K562 (cell line): Measurements from ENCODE around the gene OVCA2. TPM values are rescaled to one million over a fixed set of nuclear protein-coding genes. Genes with fewer than 3 reads are reported as not detected.

Experiments
- ATAC-seq: fragments of 200-7000 bp; cut with Tn5 transposase; 3 replicates; pipeline ENCODE4 v1.9.1; 2020; ENCODE audit warnings: moderate library complexity
- BruUV-seq: library from RNA; stranded (reverse); fragments of 400-500 nt; replicated peaks from 2 replicates; lab custom pipeline; 2021; lab: Mats Ljungman, UMichigan
- CTCF ChIA-PET: fragments of 300-600 bp; formaldehyde crosslinking; extraction: SDS; loops from one replicate; lab custom pipeline; 2021; ENCODE audit warnings: low intra/inter-chr PET ratio; lab: Yijun Ruan, JAX
- POLR2A ChIA-PET: fragments of 300-600, 350-650 bp; sonication (Branson Sonifier 250); formaldehyde crosslinking; extraction: SDS; loops from one replicate; lab custom pipeline; 2021; ENCODE audit warnings: antibody characterized with exemption, inconsistent platforms; lab: Yijun Ruan, JAX
- DNase-seq, 4 experiments: peaks; one replicate each; pipeline versions ENCODE4 v3.0.0 to v3.0.0-alpha.2; 2011 to 2018; ENCODE audit warnings: low spot score in 3 of 4, mixed read lengths in 3 of 4; ENCODE audit errors: extremely low read depth in 1 of 4
- FAIRE-seq: peaks from 2 replicates; lab custom pipeline; 2011; peaks lifted over from hg19 to GRCh38; lab: Jason Lieb, UNC
- H2AFZ ChIP-seq: 2 replicates; pipeline ENCODE4 v1.6.0; 2011; ENCODE audit warnings: low read depth, low read length, control low read depth, inconsistent platforms
- H3K27ac ChIP-seq: fragments of 200-600 bp; 3 replicates; pipeline ENCODE4 v1.8.0; 2011; ENCODE audit warnings: low read depth, mild to moderate bottlenecking, control low read depth, inconsistent platforms, low read length, moderate library complexity, mixed read lengths; ENCODE audit errors: extremely low read depth
- H3K27me3 ChIP-seq, 2 experiments: fragments of 300-600 bp in 1 of 2; 2 replicates in 1 of 2; 3 replicates in 1 of 2; pipeline versions ENCODE4 v1.6.0 to v1.8.0; 2011; ENCODE audit warnings: inconsistent platforms in 2 of 2, low read length in 2 of 2, mild to moderate bottlenecking in 1 of 2, mixed read lengths in 1 of 2, moderate library complexity in 1 of 2; ENCODE audit not compliant: control insufficient read depth in 2 of 2, insufficient read depth in 2 of 2
- H3K36me3 ChIP-seq: fragments of 300-600 bp; 3 replicates; pipeline ENCODE4 v1.8.0; 2011; ENCODE audit warnings: mild to moderate bottlenecking, low read length, inconsistent platforms; ENCODE audit not compliant: control insufficient read depth, insufficient read depth
- H3K4me1 ChIP-seq, 2 experiments: fragments of 200-600 bp in 1 of 2; replicated peaks in 1 of 2; 2 replicates in 1 of 2; 3 replicates in 1 of 2; pipeline versions ENCODE4 v1.5.1 to v1.8.0; 2011; ENCODE audit warnings: inconsistent platforms in 2 of 2, low read length in 2 of 2, mild to moderate bottlenecking in 1 of 2, mixed read lengths in 1 of 2, moderate library complexity in 1 of 2; ENCODE audit not compliant: control insufficient read depth in 2 of 2, insufficient read depth in 2 of 2
- H3K4me2 ChIP-seq: 2 replicates; pipeline ENCODE4 v1.6.1; 2011; ENCODE audit warnings: low read length, control low read depth, inconsistent platforms, mixed read lengths; ENCODE audit not compliant: insufficient read depth
- H3K4me3 ChIP-seq: fragments of 200-600 bp; sonication (generic), shearing (Covaris generic); 2 replicates; pipeline ENCODE4 v1.5.1; 2016; ENCODE audit warnings: control low read depth, inconsistent platforms
- H3K79me2 ChIP-seq: fragments of 200-600 bp; 3 replicates; pipeline ENCODE4 v1.8.0; 2011; ENCODE audit warnings: low read length, inconsistent platforms; ENCODE audit not compliant: control insufficient read depth, insufficient read depth
- H3K9ac ChIP-seq, 2 experiments: 2 replicates each; pipeline versions ENCODE4 v1.6.0 to v1.6.1; 2011; ENCODE audit warnings: low read depth in 2 of 2, low read length in 2 of 2, control low read depth in 1 of 2, inconsistent platforms in 1 of 2, mild to moderate bottlenecking in 1 of 2, mixed read lengths in 1 of 2; ENCODE audit not compliant: insufficient read depth in 1 of 2
- H3K9me1 ChIP-seq: one replicate; pipeline ENCODE4 v1.6.0; 2011; ENCODE audit warnings: inconsistent platforms, mild to moderate bottlenecking, low read length, moderate library complexity; ENCODE audit not compliant: control insufficient read depth, insufficient read depth
- H3K9me3 ChIP-seq: replicated peaks from 2 replicates; pipeline ENCODE4 v1.5.1; 2011; ENCODE audit warnings: low read depth, low read length, inconsistent platforms; ENCODE audit not compliant: control insufficient read depth, insufficient read depth
- H4K20me1 ChIP-seq: replicated peaks from 2 replicates; pipeline ENCODE4 v1.6.1; 2011; ENCODE audit warnings: low read length, inconsistent platforms, mixed read lengths; ENCODE audit not compliant: control insufficient read depth, insufficient read depth
- FUS ChIP-seq: fragments of 200-400 bp; formaldehyde crosslinking; optimal IDR thresholded peaks from 2 replicates; pipeline ENCODE3; 2017; ENCODE audit warnings: low read depth, low read length
- GATA2 ChIP-seq: sonication (generic); formaldehyde crosslinking; IDR thresholded peaks from 2 replicates; pipeline ENCODE4 v1.4.0; 2020; ENCODE audit warnings: mild to moderate bottlenecking, missing genetic modification reagents
- HDAC8 ChIP-seq: fragments of 450-650 bp; IDR thresholded peaks from 2 replicates; pipeline ENCODE4 v1.6.1; 2016; ENCODE audit warnings: mild to moderate bottlenecking, missing genetic modification characterization, moderate library complexity, missing compliant biosample characterization
- HNRNPK ChIP-seq: fragments of 200-400 bp; formaldehyde crosslinking; IDR thresholded peaks from one replicate; pipeline ENCODE4 v1.6.1; 2018; ENCODE audit warnings: mild to moderate bottlenecking, low read depth, low read length; ENCODE audit not compliant: poor library complexity, severe bottlenecking
- KLF16 ChIP-seq: IDR thresholded peaks from 2 replicates; pipeline ENCODE4 v1.6.1; 2016; ENCODE audit warnings: antibody characterized with exemption
- SOX6 ChIP-seq: fragments of 450-650 bp; IDR thresholded peaks from 2 replicates; pipeline ENCODE4 v1.6.1; 2014; ENCODE audit warnings: mild to moderate bottlenecking
- WGBS: fragments of 100-300 bp; shearing (Covaris generic); methylation state at CpG from one replicate; pipeline ENCODE4 v1.1.6; 2016; ENCODE audit warnings: low coverage, mixed read lengths; ENCODE audit not compliant: insufficient coverage; ENCODE audit errors: missing lambda C conversion rate; 5-methylcytosine and 5-hydroxymethylcytosine counted together
- in situ Hi-C: fragments of 300-500 bp; cut with MboI; formaldehyde crosslinking; loops from 4 replicates; pipeline ENCODE4 v1.15.0; 2018; ENCODE audit warnings: inconsistent platforms, mixed read lengths
- intact Hi-C: fragments of 100-400 bp; cut with micrococcal nuclease; formaldehyde crosslinking; loops from 2 replicates; pipeline ENCODE4 v1.14.2; 2022
- polyA plus RNA-seq, 8 experiments: library from polyadenylated mRNA; depleted of rRNA in 4 of 8; stranded (reverse) in 5 of 8; unstranded in 3 of 8; fragments of >200 nt; fragmentation: Nextera tagmentation in 2 of 8; fragmentation: Illumina TruSeq in 1 of 8; extraction: Ambion mirVana in 2 of 8; extraction: Trizol in 1 of 8; gene quantifications; 2 replicates each; pipeline versions ENCODE4 v1.2.1 to v1.2.3, GENCODE V29; 2011 to 2014; ENCODE audit warnings: inconsistent platforms in 1 of 8, missing spikeins in 1 of 8
- total RNA-seq, 7 experiments: library from RNA; depleted of rRNA in 6 of 7; stranded (reverse); fragments of >200 nt in 6 of 7; fragmentation: Illumina TruSeq in 2 of 7; extraction: Trizol in 2 of 7; gene quantifications; 2 replicates each; pipeline versions ENCODE4 v1.2.1 to v1.2.3, GENCODE V29; 2011 to 2021; ENCODE audit warnings: low replicate concordance in 1 of 7

The OVCA2 gene
- total and polyA plus RNA-seq, 9 of the 15 experiments (the other 6 are each of a cell fraction or from before 2014, with no cell fraction given): 3.0 to 23.7 (median 14.1) TPM

DNA sequence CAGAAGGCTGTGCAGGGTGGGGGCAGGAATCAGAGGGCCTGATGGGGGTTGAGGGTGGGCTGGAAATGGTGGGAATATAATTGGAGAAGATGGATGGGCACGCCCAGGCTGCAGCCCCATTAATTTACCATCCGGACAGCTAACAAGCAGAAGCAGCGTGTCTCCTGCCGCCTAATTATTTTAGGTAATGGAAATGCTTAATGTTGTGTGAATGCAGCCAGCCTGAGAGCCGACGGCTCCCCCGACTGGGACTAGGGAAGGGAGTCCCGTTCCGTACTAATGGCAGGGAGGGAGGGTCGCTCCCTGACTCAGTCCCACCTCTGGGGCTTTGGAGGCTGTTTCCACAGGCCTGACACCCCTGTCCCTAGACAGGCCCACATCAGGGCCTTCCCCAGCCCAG is 4.7 kb upstream of the OVCA2 start:
- Histone ChIP-seq H3K36me3 (peaks cover 30% of the 10 kb centered on the region; the same call in 2 of the 3 replicates), H4K20me1 (no peaks in the 10 kb centered on the region), H3K9me1 (no peaks in the 10 kb centered on the region), H3K27me3 (no peaks in the 10 kb centered on the region), H3K79me2 (peaks cover 2% of the 10 kb centered on the region; the same call in 2 of the 3 replicates), H3K4me1 (peaks cover 0 to 11% of the 10 kb centered on the region in 2 experiments; a peak in 3 of 5 replicates), H3K27ac (no peak overlapping the region), H2AFZ (no peak overlapping the region), H3K9me3 (no peaks in the 10 kb centered on the region), H3K4me3 (no peak overlapping the region), H3K9ac (no peak overlapping the region), H3K4me2 (no peak overlapping the region)
- CTCF ChIA-PET: no interaction called here
- no peak for DNase-seq
- intact Hi-C loops: no loop called here
- TF ChIP-seq KLF16 (no peak), SOX6 (no peak), HDAC8 (tag) (no peak)
- POLR2A ChIA-PET: no interaction called here
- ATAC-seq: no peak
- no peak for FAIRE-seq
- in situ Hi-C loops: loop anchor here (10.0 kb wide), 1 partner anchor 322 kb away; the partner anchor contains the start of gene TLCD2
- no TSS peak for BruUV-seq
- WGBS: 89% methylated on average over 8 of the region's 10 CpGs

DNA sequence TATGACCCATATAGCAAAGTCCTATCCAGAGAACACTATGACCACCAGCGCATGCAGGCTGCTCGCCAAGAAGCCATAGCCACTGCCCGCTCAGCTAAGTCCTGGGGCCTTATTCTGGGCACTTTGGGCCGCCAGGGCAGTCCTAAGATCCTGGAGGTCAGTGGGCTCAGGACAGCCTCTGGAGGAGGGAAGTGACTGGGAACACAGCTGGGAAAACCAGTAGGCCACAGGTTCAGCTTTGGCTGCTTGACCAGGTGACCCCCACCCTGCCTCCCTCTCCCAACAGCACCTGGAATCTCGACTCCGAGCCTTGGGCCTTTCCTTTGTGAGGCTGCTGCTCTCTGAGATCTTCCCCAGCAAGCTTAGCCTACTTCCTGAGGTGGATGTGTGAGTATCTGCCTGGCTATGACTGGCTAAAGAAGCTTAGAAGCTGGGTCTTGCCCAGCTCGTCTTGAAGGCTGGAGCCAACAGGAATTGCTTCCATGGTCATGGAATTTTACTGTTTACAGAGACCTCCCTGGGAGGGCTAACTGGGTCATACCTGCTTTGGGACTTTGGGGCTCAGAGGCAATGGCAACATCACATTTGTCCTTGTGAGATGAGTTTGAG is 1.5 kb upstream of the OVCA2 start:
- H3K4me3 ChIP-seq: no peak overlapping the region
- DNase-seq (no peak), FAIRE-seq (no peak), ATAC-seq (no peak)
- H3K9me1 ChIP-seq: no peaks in the 10 kb centered on the region
- no peak overlapping the region for H3K4me2 ChIP-seq
- no peak overlapping the region for H2AFZ ChIP-seq
- H3K4me1 ChIP-seq: peaks cover 3 to 20% of the 10 kb centered on the region in 2 experiments; a peak in 4 of 5 replicates
- POLR2A ChIA-PET: interaction anchor here (1.1 kb wide), 1 partner anchor 8 kb away, joined by 3 read pairs; no protein-coding TSS in a partner anchor
- 85% methylated on average over 5 of the region's 7 CpGs for WGBS
- H3K27ac ChIP-seq: no peak overlapping the region
- H3K9ac ChIP-seq: no peak overlapping the region
- H4K20me1 ChIP-seq: no peaks in the 10 kb centered on the region
- H3K79me2 ChIP-seq: peaks cover 14% of the 10 kb centered on the region
- H3K27me3 ChIP-seq: no peaks in the 10 kb centered on the region
- CTCF ChIA-PET: no interaction called here
- intact Hi-C loops: no loop called here
- no peaks in the 10 kb centered on the region for H3K9me3 ChIP-seq
- peaks cover 44% of the 10 kb centered on the region; the same call in 2 of the 3 replicates for H3K36me3 ChIP-seq
- no TSS peak for BruUV-seq
- no peak for TF ChIP-seq HNRNPK
- TF ChIP-seq FUS: no peak
- TF ChIP-seq GATA2 (CRISPR knock-in tag): no peak
- in situ Hi-C loops: no loop called here
